ENCODE data around the gene IPO11. TPM values are rescaled to one million over a fixed set of nuclear protein-coding genes. Genes with fewer than 3 reads are reported as not detected.

The IPO11 gene
- total RNA-seq, 1 donor from 2014 or later: 30.3 TPM

DNA sequence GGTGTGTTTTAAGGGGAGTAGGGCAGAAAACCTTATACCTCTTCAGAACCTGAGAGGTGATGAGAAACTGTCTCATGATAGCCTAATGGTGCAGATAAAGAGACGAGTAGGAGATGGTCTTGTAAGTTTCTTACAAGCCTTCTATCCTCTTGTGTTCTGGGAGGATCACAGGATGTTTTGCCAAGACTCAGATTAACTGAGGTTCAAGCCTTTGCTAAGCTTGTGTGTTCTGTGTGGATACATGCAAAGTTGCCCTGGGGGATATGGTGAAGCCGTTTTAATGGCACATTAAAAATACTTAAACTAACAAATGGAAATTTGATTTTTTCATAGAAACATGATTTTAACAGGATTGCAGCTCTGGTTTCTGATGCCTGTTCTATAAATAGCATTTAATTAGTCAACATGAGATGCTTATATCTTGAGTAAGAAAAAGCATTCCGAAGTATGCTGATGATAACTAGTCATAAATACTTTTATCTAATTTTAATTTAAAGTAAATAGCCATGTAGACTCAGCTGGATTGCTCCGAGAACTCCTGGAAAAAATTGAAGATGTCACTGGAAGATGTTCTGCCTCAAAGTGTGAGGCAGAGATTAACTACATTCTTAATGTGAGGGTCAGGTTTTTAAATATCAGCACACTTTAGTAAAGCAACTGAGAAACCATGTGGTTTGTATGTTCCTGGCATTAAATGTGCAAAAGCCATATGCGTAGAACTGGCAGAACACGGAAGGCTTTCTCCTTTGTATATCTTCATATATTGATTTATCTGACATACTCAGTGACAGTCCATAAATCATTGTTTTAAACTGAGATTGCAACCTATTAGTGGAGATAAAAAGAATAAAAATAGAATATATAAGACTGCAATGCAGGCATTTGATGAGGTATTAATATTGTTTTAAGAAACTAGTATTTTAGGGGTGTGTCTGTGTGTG is 53.7 kb downstream of the IPO11 start:
- intact Hi-C loops (cut with micrococcal nuclease): no loop called here
- no peaks in the 10 kb centered on the region for H3K27me3 ChIP-seq (ENCODE audit: low read depth)

DNA sequence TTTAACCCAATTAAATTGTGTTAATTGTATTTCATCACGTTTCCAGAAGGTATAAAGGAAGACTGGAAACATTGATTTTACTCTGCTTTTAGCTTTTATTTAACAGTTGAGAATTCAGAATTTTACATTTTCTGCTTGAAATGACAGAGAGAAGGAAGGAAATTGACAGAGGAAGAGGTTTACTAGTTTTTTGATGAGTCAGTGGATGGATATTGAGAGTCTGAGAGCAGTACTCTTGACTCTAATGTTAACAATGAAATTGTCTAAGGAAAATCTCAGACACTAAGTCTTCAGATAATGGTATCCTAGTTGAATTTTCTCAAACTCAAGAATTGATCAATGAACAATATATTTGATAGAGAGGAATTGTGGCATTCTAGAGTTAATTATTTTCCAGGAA is 60.6 kb downstream of the IPO11 start:
- TF ChIP-seq, protein P1, sequence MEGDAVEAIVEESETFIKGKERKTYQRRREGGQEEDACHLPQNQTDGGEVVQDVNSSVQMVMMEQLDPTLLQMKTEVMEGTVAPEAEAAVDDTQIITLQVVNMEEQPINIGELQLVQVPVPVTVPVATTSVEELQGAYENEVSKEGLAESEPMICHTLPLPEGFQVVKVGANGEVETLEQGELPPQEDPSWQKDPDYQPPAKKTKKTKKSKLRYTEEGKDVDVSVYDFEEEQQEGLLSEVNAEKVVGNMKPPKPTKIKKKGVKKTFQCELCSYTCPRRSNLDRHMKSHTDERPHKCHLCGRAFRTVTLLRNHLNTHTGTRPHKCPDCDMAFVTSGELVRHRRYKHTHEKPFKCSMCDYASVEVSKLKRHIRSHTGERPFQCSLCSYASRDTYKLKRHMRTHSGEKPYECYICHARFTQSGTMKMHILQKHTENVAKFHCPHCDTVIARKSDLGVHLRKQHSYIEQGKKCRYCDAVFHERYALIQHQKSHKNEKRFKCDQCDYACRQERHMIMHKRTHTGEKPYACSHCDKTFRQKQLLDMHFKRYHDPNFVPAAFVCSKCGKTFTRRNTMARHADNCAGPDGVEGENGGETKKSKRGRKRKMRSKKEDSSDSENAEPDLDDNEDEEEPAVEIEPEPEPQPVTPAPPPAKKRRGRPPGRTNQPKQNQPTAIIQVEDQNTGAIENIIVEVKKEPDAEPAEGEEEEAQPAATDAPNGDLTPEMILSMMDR (IDR thresholded peaks at IDR 0.05; ENCODE audit: borderline replicate concordance): no peak
- peaks cover 4% of the 10 kb centered on the region for H3K36me3 ChIP-seq
- no peaks in the 10 kb centered on the region for H3K9me3 ChIP-seq (replicated peaks)
- intact Hi-C loops (cut with micrococcal nuclease): no loop called here
- no peaks in the 10 kb centered on the region for H3K4me1 ChIP-seq
- H3K27me3 ChIP-seq (ENCODE audit: low read depth): no peaks in the 10 kb centered on the region
- no peak overlapping the region for H3K27ac ChIP-seq (replicated peaks)
- no peak overlapping the region for H3K4me3 ChIP-seq
- no peak for DNase-seq

More for the DNA sequence above, 53.7 kb downstream of the IPO11 start:
- Histone ChIP-seq H3K4me1 (no peaks in the 10 kb centered on the region), H3K4me3 (no peak overlapping the region), H3K27ac (replicated peaks) (no peak overlapping the region), H3K9me3 (replicated peaks) (no peaks in the 10 kb centered on the region), H3K36me3 (peaks cover 17% of the 10 kb centered on the region)
- no peak for DNase-seq
- TF ChIP-seq, protein P1 (IDR thresholded peaks at IDR 0.05; ENCODE audit: borderline replicate concordance): no peak

DNA sequence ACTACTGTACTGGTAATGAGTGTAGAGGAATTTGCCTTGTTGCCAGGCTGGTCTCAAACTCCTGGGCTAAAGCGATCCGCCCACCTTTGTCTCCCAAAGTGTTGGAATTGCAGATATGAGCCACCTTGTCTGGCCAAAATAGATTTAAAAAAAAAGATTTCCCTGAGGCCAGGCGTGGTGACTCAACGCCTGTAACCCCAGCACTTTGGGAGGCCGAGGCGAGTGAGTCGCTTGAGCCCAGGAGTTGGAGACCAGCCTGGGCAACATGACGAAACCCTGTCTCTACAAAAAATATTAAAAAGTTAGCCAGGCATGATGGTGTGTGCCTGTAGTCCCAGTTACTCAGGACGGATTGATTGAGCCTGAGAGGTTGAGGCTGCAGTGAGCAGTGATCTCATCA is 62.5 kb downstream of the IPO11 start:
- intact Hi-C loops (cut with micrococcal nuclease): no loop called here
- H3K27ac ChIP-seq (replicated peaks): no peak overlapping the region

DNA sequence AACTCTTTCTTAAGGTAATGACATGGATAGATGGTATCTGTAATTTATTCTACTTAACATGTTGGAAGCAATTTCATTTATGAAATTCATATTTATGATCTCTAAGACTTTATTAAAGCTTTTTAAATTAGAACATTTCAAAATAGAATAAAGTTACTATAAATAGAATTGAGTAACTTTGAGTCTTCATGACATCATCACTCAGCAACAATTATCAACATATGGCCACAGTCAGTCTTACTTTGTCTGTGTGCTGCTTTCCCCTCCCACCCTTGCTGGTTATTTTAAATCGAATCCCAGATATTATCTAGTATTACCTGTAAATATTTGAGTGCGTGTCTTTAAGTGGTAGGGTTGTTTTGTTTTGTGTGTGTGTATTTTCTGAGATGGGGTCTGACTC is 65.2 kb downstream of the IPO11 start:
- peaks cover 10% of the 10 kb centered on the region for H3K9me3 ChIP-seq (replicated peaks)
- TF ChIP-seq, protein P1 (IDR thresholded peaks at IDR 0.05; ENCODE audit: borderline replicate concordance): no peak
- intact Hi-C loops (cut with micrococcal nuclease): no loop called here
- H3K4me3 ChIP-seq: no peak overlapping the region
- peaks cover 16% of the 10 kb centered on the region for H3K36me3 ChIP-seq
- no peaks in the 10 kb centered on the region for H3K27me3 ChIP-seq (ENCODE audit: low read depth)
- H3K27ac ChIP-seq (replicated peaks): no peak overlapping the region
- no peaks in the 10 kb centered on the region for H3K4me1 ChIP-seq
- no peak for DNase-seq

More for the DNA sequence above, 62.5 kb downstream of the IPO11 start:
- no peak overlapping the region for H3K4me3 ChIP-seq
- peaks cover 16% of the 10 kb centered on the region for H3K36me3 ChIP-seq
- H3K27me3 ChIP-seq (ENCODE audit: low read depth): no peaks in the 10 kb centered on the region
- peaks cover 6% of the 10 kb centered on the region for H3K9me3 ChIP-seq (replicated peaks)
- no peaks in the 10 kb centered on the region for H3K4me1 ChIP-seq
- no peak for DNase-seq
- TF ChIP-seq, protein P1 (IDR thresholded peaks at IDR 0.05; ENCODE audit: borderline replicate concordance): no peak

DNA sequence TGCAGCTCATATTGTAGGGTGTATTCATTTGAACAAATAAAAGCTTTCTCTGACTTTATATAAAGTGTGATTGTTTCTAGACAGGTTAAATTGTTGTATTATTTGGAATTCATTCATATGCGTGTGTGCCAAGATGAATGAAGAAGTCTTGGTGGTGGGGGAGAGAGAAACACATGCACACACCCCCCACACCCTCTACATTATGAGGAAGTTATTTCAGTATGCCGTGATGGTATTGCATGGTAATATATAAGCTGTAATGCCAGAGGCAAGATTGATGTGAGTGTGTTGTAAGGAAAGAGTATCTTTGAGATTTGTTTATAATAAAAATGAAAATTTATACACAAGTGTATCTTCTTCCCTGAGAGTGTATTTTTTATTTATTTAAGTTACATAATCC is 71.0 kb downstream of the IPO11 start:
- Histone ChIP-seq H3K27me3 (ENCODE audit: low read depth) (no peaks in the 10 kb centered on the region), H3K36me3 (peaks cover 48% of the 10 kb centered on the region), H3K27ac (replicated peaks) (no peak overlapping the region), H3K9me3 (replicated peaks) (peaks cover 10% of the 10 kb centered on the region), H3K4me1 (no peaks in the 10 kb centered on the region), H3K4me3 (no peak overlapping the region)
- intact Hi-C loops (cut with micrococcal nuclease): no loop called here
- TF ChIP-seq, protein P1 (IDR thresholded peaks at IDR 0.05; ENCODE audit: borderline replicate concordance): no peak
- DNase-seq: no peak
